Measurements from ENCODE around the gene LRRTM4. TPM values are rescaled to one million over a fixed set of nuclear protein-coding genes. Genes with fewer than 3 reads are reported as not detected.
"Not testable (repeated sequence)": the region's sequence is repeated elsewhere in the genome, so short reads cannot be mapped to it uniquely, and the experiment has no call there.

LRRTM4 gene
- total RNA-seq, 1 donor from 2014 or later = 0.41 TPM

DNA sequence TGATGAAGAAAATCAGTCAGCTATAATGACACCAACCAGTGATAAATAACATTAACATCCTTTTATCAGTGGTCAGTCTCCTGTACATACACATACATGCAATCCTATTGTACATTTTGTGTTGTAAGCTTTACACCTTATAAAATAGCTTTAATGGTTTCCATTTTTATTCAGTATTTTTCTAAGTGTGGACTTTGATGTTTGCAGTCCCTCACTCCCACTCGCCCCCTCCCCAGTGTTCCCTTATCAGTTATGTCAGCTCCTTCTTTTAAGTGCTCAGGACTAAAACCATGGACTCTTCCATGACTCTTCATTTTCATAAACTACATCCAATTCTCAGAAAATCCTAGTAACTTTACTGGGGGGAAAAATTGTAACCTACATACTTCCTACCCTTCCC lies 713.0 kb downstream of the LRRTM4 start:
- Histone ChIP-seq H3K9me3 (no peaks in the 10 kb centered on the region), H3K4me1 (no peaks in the 10 kb centered on the region), H3K36me3 (no peaks in the 10 kb centered on the region), H3K4me3 (no peak overlapping the region), H3K27me3 (no peaks in the 10 kb centered on the region), H3K27ac (no peak overlapping the region)
- no peak for DNase-seq
- TF ChIP-seq, protein P1, sequence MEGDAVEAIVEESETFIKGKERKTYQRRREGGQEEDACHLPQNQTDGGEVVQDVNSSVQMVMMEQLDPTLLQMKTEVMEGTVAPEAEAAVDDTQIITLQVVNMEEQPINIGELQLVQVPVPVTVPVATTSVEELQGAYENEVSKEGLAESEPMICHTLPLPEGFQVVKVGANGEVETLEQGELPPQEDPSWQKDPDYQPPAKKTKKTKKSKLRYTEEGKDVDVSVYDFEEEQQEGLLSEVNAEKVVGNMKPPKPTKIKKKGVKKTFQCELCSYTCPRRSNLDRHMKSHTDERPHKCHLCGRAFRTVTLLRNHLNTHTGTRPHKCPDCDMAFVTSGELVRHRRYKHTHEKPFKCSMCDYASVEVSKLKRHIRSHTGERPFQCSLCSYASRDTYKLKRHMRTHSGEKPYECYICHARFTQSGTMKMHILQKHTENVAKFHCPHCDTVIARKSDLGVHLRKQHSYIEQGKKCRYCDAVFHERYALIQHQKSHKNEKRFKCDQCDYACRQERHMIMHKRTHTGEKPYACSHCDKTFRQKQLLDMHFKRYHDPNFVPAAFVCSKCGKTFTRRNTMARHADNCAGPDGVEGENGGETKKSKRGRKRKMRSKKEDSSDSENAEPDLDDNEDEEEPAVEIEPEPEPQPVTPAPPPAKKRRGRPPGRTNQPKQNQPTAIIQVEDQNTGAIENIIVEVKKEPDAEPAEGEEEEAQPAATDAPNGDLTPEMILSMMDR (IDR thresholded peaks at IDR 0.05) = no peak
- no peak for ATAC-seq
- intact Hi-C loops (cut with DNase I) = no loop called here

DNA sequence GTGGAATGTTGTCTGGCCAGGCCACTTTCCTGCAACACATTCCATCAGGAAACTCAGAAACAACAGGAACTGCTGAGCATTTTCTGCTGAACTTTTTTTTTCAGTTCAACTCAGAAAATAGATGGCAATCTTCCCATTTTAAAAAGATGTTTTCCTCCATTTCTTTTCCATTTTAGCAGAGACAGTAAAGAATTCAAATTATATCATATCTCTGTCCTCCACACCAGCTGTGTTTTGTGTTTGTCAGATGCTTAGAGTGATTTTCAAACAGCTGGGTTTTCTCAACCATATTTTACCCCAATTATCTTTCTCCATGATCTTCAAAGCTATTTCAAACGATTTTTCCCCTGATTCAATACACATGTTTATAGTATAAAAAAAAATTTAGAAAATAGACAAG lies 713.4 kb downstream of the LRRTM4 start:
- no peaks in the 10 kb centered on the region for H3K36me3 ChIP-seq
- TF ChIP-seq, protein P1 (IDR thresholded peaks at IDR 0.05) = no peak
- intact Hi-C loops (cut with DNase I) = no loop called here
- no peaks in the 10 kb centered on the region for H3K4me1 ChIP-seq
- no peak overlapping the region for H3K4me3 ChIP-seq
- ATAC-seq (no peak), DNase-seq (no peak)
- H3K9me3 ChIP-seq = no peaks in the 10 kb centered on the region
- H3K27me3 ChIP-seq = no peaks in the 10 kb centered on the region
- H3K27ac ChIP-seq = no peak overlapping the region

DNA sequence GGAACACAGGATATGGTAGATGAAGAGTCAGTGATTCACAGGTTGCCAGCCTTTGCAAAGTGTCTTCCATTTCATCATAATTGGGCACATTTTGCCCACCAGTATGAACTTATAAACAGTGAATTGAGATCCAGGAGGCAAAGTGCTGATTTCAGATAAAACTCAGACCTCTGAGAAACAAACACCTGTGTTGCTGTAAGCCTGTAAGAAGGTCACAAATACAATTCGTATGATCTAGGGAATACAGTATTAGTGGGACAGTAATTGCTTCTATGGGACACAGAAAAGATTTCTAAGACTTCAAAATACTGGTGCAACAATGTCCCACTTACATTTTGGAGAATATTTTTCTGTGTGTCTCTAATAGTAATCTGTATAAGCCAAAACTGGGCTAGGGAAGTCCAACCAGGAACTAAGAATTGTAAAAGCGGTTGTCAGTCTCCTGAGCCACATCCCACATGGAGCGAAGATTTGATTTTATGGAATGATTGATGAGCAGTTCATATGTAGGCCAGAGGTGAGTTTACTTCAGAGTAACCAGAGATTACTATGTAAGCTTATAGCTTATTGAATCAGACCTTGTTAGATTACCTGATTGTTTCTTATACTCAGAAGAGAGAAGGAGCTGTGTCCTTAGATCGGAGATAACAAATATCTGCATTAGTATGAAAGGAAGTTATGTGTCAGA lies 728.4 kb downstream of the LRRTM4 start:
- Histone ChIP-seq H3K27ac (no peak overlapping the region), H3K4me1 (no peaks in the 10 kb centered on the region), H3K9me3 (no peaks in the 10 kb centered on the region), H3K4me3 (no peak overlapping the region), H3K36me3 (no peaks in the 10 kb centered on the region), H3K27me3 (no peaks in the 10 kb centered on the region)
- TF ChIP-seq, protein P1 (IDR thresholded peaks at IDR 0.05) = no peak
- ATAC-seq (no peak), DNase-seq (no peak)
- intact Hi-C loops (cut with DNase I) = no loop called here

DNA sequence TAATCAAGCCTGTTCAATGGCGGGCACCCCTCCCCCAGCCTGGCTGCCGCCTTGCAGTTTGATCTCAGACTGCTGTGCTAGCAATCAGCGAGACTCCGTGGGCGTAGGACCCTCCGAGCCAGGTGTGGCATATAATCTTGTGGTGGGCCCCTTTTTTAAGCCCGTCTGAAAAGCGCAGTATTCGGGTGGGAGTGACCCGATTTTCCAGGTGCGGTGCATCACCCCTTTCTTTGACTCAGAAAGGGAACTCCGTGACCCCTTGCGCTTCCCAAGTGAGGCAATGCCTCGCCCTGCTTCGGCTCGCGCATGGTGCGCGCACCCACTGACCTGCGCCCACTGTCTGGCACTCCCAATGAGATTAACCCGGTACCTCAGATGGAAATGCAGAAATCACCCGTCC lies 740.9 kb downstream of the LRRTM4 start:
- intact Hi-C loops (cut with DNase I); H3K36me3 ChIP-seq; H3K27me3 ChIP-seq; H3K9me3 ChIP-seq; ATAC-seq; DNase-seq; H3K4me1 ChIP-seq; H3K27ac ChIP-seq; H3K4me3 ChIP-seq: not testable (repeated sequence)

DNA sequence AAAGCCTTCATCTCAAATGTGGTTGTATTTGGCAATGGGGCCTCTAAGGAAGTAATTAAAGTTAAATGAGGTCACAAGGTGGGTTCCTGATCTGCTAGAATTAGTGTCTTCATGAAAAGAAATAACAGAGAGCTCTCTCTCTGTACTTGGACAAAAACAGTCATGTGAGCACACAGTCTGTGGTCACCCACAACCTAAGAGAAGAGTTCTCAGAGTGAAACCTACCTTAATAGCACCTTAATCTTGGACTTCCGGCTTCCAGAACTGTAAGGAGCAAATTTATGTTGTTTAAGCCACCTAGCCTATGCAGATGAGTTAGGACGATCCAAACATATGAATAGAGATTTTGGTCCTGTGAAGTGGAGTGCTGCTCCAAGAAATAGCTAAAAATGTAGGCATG lies 758.9 kb downstream of the LRRTM4 start:
- no peaks in the 10 kb centered on the region for H3K27me3 ChIP-seq
- TF ChIP-seq, protein P1 (IDR thresholded peaks at IDR 0.05) = no peak
- no peak overlapping the region for H3K4me3 ChIP-seq
- no peak overlapping the region for H3K27ac ChIP-seq
- intact Hi-C loops (cut with DNase I) = no loop called here
- no peaks in the 10 kb centered on the region for H3K9me3 ChIP-seq
- no peaks in the 10 kb centered on the region for H3K36me3 ChIP-seq
- DNase-seq = no peak
- H3K4me1 ChIP-seq = no peaks in the 10 kb centered on the region
- ATAC-seq = no peak

DNA sequence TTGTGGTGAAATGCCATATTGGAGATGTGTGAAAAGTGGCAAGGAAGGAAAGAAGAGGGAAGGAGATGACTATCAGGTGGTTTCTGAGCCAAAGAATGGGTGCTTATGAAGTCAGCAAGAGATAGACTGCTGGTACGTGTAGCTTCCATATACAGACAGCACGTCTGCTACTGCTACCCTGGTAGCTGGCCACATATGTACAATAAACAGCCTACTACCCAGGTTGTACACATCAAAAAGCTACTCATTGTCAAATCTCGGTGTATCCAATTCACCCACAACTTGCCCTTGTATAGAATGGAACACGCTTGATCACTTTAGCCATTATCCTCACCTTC lies 761.8 kb downstream of the LRRTM4 start:
- Histone ChIP-seq H3K27ac (no peak overlapping the region), H3K4me1 (no peaks in the 10 kb centered on the region), H3K27me3 (no peaks in the 10 kb centered on the region), H3K4me3 (no peak overlapping the region), H3K9me3 (no peaks in the 10 kb centered on the region), H3K36me3 (no peaks in the 10 kb centered on the region)
- no peak for ATAC-seq
- no peak for DNase-seq
- TF ChIP-seq, protein P1 (IDR thresholded peaks at IDR 0.05) = no peak
- intact Hi-C loops (cut with DNase I) = no loop called here

Data from upper lobe of right lung (tissue), 1 donor.